ENCODE results near the gene ARSB. TPM values are rescaled to one million over a fixed set of nuclear protein-coding genes. Genes with fewer than 3 reads are reported as not detected.

Gene ARSB
- total RNA-seq, 1 experiment from 2014 or later, result 11.4 TPM

DNA sequence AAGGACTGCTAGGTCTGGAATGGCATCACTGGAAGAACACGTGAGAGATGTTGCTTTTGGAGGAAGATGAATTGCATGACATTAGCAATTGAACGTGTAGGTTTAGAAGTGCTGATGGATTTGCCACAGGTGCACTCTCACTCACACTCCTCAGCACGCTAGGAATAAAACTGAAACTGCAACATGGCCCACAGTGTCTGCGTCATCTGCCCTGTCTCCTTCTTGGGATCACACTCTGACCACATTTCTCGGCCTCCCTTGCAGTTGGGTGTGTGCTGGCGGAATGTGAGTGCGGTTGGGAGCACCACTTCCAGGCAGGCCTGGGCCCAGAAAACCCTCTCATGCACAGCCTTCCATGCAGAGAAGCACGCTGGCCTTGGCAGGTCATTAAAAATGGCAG lies 183.7 kb downstream of the ARSB start:
- H3K9me3 Mint-ChIP-seq, result peaks cover 0 to 10% of the 10 kb centered on the region in 2 experiments; a peak in 3 of 5 replicates
- Histone ChIP-seq H3K23ac (ENCODE audit: insufficient read length, low read depth, low read length) (no peak overlapping the region), H3K4me1 (ENCODE audit: insufficient read depth, low read length) (no peaks in the 10 kb centered on the region), H3K9ac (ENCODE audit: extremely low read depth, insufficient read length, low read length) (no peak overlapping the region), H3K79me2 (ENCODE audit: insufficient read depth, low read length) (no peaks in the 10 kb centered on the region), H4K8ac (replicated peaks; ENCODE audit: insufficient read length, low read depth, low read length) (no peak overlapping the region), H4K20me1 (ENCODE audit: control insufficient read depth, insufficient read depth, insufficient read length) (no peaks in the 10 kb centered on the region), H4K5ac (ENCODE audit: insufficient read length, low read depth, low read length) (no peak overlapping the region), H3K14ac (ENCODE audit: insufficient read depth, low read length) (no peak overlapping the region), H3K4ac (ENCODE audit: low read depth, low read length) (no peak overlapping the region), H3K9me3 (ENCODE audit: control insufficient read depth, low read depth, low read length) (no peaks in the 10 kb centered on the region), H2BK20ac (ENCODE audit: low read depth, low read length, poor library complexity, severe bottlenecking) (no peak overlapping the region), H2BK5ac (ENCODE audit: insufficient read length, low read length) (no peak overlapping the region), H3K56ac (ENCODE audit: insufficient read length, low read depth, low read length) (no peak overlapping the region), H2BK15ac (ENCODE audit: low read depth, low read length) (no peak overlapping the region), H2BK120ac (ENCODE audit: low read depth, low read length, poor library complexity, severe bottlenecking) (no peak overlapping the region), H2AFZ (ENCODE audit: low read length) (no peak overlapping the region), H4K91ac (ENCODE audit: insufficient read length, low read depth, low read length) (no peak overlapping the region), H2AK5ac (ENCODE audit: insufficient read length, low read length) (no peak overlapping the region), H2BK12ac (ENCODE audit: insufficient read length, low read depth, low read length) (no peak overlapping the region), H3K27ac (ENCODE audit: insufficient read length, low read depth, low read length) (no peak overlapping the region), H3K27me3 (ENCODE audit: insufficient read depth, low read length) (no peaks in the 10 kb centered on the region), H3K4me2 (ENCODE audit: insufficient read depth, insufficient read length, low read length) (no peak overlapping the region), H3K23me2 (ENCODE audit: insufficient read length, low read depth, low read length, poor library complexity, severe bottlenecking) (no peaks in the 10 kb centered on the region), H3K79me1 (ENCODE audit: insufficient read depth, low read depth, low read length, poor library complexity, severe bottlenecking) (no peaks in the 10 kb centered on the region), H3T11ph (ENCODE audit: low read length) (no peak overlapping the region), H3K18ac (ENCODE audit: insufficient read length, low read depth, low read length) (no peak overlapping the region)
- TF ChIP-seq CTCF (conservative IDR thresholded peaks at IDR 0.05), result no peak
- no CpG with 5 or more reads among the region's 8 CpGs for WGBS (ENCODE audit: extremely low coverage, insufficient read length, low lambda C conversion rate)
- peaks cover 4 to 9% (median 8%) of the 10 kb centered on the region in 3 experiments; a peak in 6 of 7 replicates for H3K36me3 Mint-ChIP-seq (ENCODE audit: insufficient read depth in 1 of 3, low read depth in 3 of 3)
- no peak for DNase-seq
- H3K4me3 Mint-ChIP-seq, result no peak overlapping the region
- no peaks in the 10 kb centered on the region for H3K27me3 Mint-ChIP-seq (ENCODE audit: low read depth)
- H3K27ac Mint-ChIP-seq, result no peak overlapping the region
- no peaks in the 10 kb centered on the region for H3K4me1 Mint-ChIP-seq

Data from H9 (cell line).